H9 (cell line): ENCODE results near the gene LRP1. TPM values are rescaled to one million over a fixed set of nuclear protein-coding genes. Genes with fewer than 3 reads are reported as not detected.

Experiments used
- DNase-seq: peaks from one replicate; pipeline ENCODE4 v3.0.0-alpha.2; 2017
- H2AFZ ChIP-seq: one replicate; pipeline ENCODE4 v1.6.1; 2013; ENCODE audit warnings: mild to moderate bottlenecking, low read length, control low read depth, moderate library complexity
- H2AK5ac ChIP-seq: 2 replicates; pipeline ENCODE4 v1.6.1; 2013; ENCODE audit warnings: low read length, control low read depth, mixed read lengths; ENCODE audit not compliant: insufficient read length
- H2BK120ac ChIP-seq: one replicate; pipeline ENCODE4 v1.6.1; 2013; ENCODE audit warnings: low read depth, mild to moderate bottlenecking, low read length, control low read depth, inconsistent platforms; ENCODE audit not compliant: poor library complexity, severe bottlenecking
- H2BK12ac ChIP-seq: 2 replicates; pipeline ENCODE4 v1.6.1; 2013; ENCODE audit warnings: low read length, control low read depth, mixed read lengths, low read depth; ENCODE audit not compliant: insufficient read length
- H2BK15ac ChIP-seq: 2 replicates; pipeline ENCODE4 v1.6.1; 2013; ENCODE audit warnings: low read depth, low read length, control low read depth
- H2BK20ac ChIP-seq: one replicate; pipeline ENCODE4 v1.6.1; 2013; ENCODE audit warnings: low read depth, mild to moderate bottlenecking, low read length, control low read depth, inconsistent platforms; ENCODE audit not compliant: poor library complexity, severe bottlenecking
- H2BK5ac ChIP-seq: 2 replicates; pipeline ENCODE4 v1.6.1; 2013; ENCODE audit warnings: low read length, control low read depth, mixed read lengths; ENCODE audit not compliant: insufficient read length
- H3K14ac ChIP-seq: 2 replicates; pipeline ENCODE4 v1.6.1; 2013; ENCODE audit warnings: low read length, control low read depth; ENCODE audit not compliant: insufficient read depth
- H3K18ac ChIP-seq: 2 replicates; pipeline ENCODE4 v1.6.1; 2013; ENCODE audit warnings: low read depth, mild to moderate bottlenecking, mixed read lengths, low read length, control low read depth; ENCODE audit not compliant: insufficient read length
- H3K23ac ChIP-seq: 2 replicates; pipeline ENCODE4 v1.6.1; 2013; ENCODE audit warnings: low read length, control low read depth, mixed read lengths, low read depth; ENCODE audit not compliant: insufficient read length
- H3K23me2 ChIP-seq: 2 replicates; pipeline ENCODE4 v1.6.1; 2013; ENCODE audit warnings: low read depth, mild to moderate bottlenecking, mixed read lengths, low read length, control low read depth; ENCODE audit not compliant: insufficient read length, poor library complexity, severe bottlenecking
- H3K27ac ChIP-seq: 2 replicates; pipeline ENCODE4 v1.5.1; 2013; ENCODE audit warnings: low read length, control low read depth, mixed read lengths, low read depth; ENCODE audit not compliant: insufficient read length
- H3K27me3 ChIP-seq: 2 replicates; pipeline ENCODE4 v1.6.1; 2013; ENCODE audit warnings: low read length, control low read depth, inconsistent platforms; ENCODE audit not compliant: insufficient read depth
- H3K4ac ChIP-seq: 2 replicates; pipeline ENCODE4 v1.6.1; 2013; ENCODE audit warnings: low read depth, mild to moderate bottlenecking, control low read depth, inconsistent platforms, low read length, moderate library complexity
- H3K4me1 ChIP-seq: 2 replicates; pipeline ENCODE4 v1.6.1; 2013; ENCODE audit warnings: low read length, control low read depth, inconsistent platforms; ENCODE audit not compliant: insufficient read depth
- H3K4me2 ChIP-seq: 2 replicates; pipeline ENCODE4 v1.6.1; 2013; ENCODE audit warnings: low read length, control low read depth, mixed read lengths; ENCODE audit not compliant: insufficient read length, insufficient read depth
- H3K56ac ChIP-seq: 2 replicates; pipeline ENCODE4 v1.6.1; 2013; ENCODE audit warnings: low read depth, mild to moderate bottlenecking, mixed read lengths, low read length, control low read depth; ENCODE audit not compliant: insufficient read length
- H3K79me1 ChIP-seq: 2 replicates; pipeline ENCODE4 v1.6.1; 2013; ENCODE audit warnings: low read depth, mild to moderate bottlenecking, moderate library complexity, low read length, control low read depth, inconsistent platforms; ENCODE audit not compliant: insufficient read depth, poor library complexity, severe bottlenecking
- H3K79me2 ChIP-seq: 2 replicates; pipeline ENCODE4 v1.6.1; 2013; ENCODE audit warnings: low read length, control low read depth, inconsistent platforms; ENCODE audit not compliant: insufficient read depth
- H3K9ac ChIP-seq: 2 replicates; pipeline ENCODE4 v1.6.1; 2013; ENCODE audit warnings: low read length, control low read depth, mixed read lengths; ENCODE audit not compliant: insufficient read length; ENCODE audit errors: extremely low read depth
- H3K9me3 ChIP-seq: one replicate; pipeline ENCODE4 v1.6.1; 2013; ENCODE audit warnings: low read depth, low read length, inconsistent platforms; ENCODE audit not compliant: control insufficient read depth
- H3T11ph ChIP-seq: one replicate; pipeline ENCODE4 v1.6.1; 2013; ENCODE audit warnings: mild to moderate bottlenecking, low read length, control low read depth, inconsistent platforms
- H4K20me1 ChIP-seq: one replicate; pipeline ENCODE4 v1.6.1; 2013; ENCODE audit not compliant: control insufficient read depth, insufficient read length, insufficient read depth
- H4K5ac ChIP-seq: 2 replicates; pipeline ENCODE4 v1.6.1; 2013; ENCODE audit warnings: low read depth, mild to moderate bottlenecking, mixed read lengths, low read length, control low read depth; ENCODE audit not compliant: insufficient read length
- H4K8ac ChIP-seq: replicated peaks from 2 replicates; pipeline ENCODE4 v1.6.1; 2013; ENCODE audit warnings: low read length, control low read depth, mixed read lengths, low read depth; ENCODE audit not compliant: insufficient read length
- H4K91ac ChIP-seq: 2 replicates; pipeline ENCODE4 v1.6.1; 2013; ENCODE audit warnings: low read depth, mild to moderate bottlenecking, moderate library complexity, mixed read lengths, low read length, control low read depth; ENCODE audit not compliant: insufficient read length
- H3K27ac Mint-ChIP-seq, 3 experiments: 2 replicates in 2 of 3; 3 replicates in 1 of 3; pipeline ENCODE4 v1.8.0; 2020 to 2021; ENCODE audit warnings: mixed read lengths in 3 of 3, mild to moderate bottlenecking in 1 of 3, moderate library complexity in 1 of 3
- H3K27me3 Mint-ChIP-seq: 2 replicates; pipeline ENCODE4 v1.8.0; 2021; ENCODE audit warnings: low read depth, mild to moderate bottlenecking, moderate library complexity, mixed read lengths
- H3K36me3 Mint-ChIP-seq, 3 experiments: 2 replicates in 2 of 3; 3 replicates in 1 of 3; pipeline ENCODE4 v1.8.0; 2020 to 2021; ENCODE audit warnings: low read depth in 3 of 3, mixed read lengths in 3 of 3; ENCODE audit not compliant: insufficient read depth in 1 of 3
- H3K4me1 Mint-ChIP-seq, 2 experiments: 2 replicates each; pipeline ENCODE4 v1.8.0; 2020; ENCODE audit warnings: mixed read lengths in 2 of 2
- H3K4me3 Mint-ChIP-seq, 2 experiments: 2 replicates in 1 of 2; 3 replicates in 1 of 2; pipeline ENCODE4 v1.8.0; 2020 to 2021; ENCODE audit warnings: mild to moderate bottlenecking in 2 of 2, mixed read lengths in 2 of 2, moderate library complexity in 1 of 2
- H3K9me3 Mint-ChIP-seq, 2 experiments: 2 replicates in 1 of 2; 3 replicates in 1 of 2; pipeline ENCODE4 v1.8.0; 2020; ENCODE audit warnings: mild to moderate bottlenecking in 2 of 2, mixed read lengths in 2 of 2, moderate library complexity in 1 of 2
- WGBS: extraction: QIAGEN DNeasy Blood & Tissue Kit; methylation state at CpG from one replicate; pipeline ENCODE4 v1.1.7; 2013; ENCODE audit warnings: missing lambda C conversion rate, low lambda C conversion rate, mixed read lengths; ENCODE audit not compliant: insufficient read length; ENCODE audit errors: extremely low coverage; 5-methylcytosine and 5-hydroxymethylcytosine counted together
- total RNA-seq: library from RNA; stranded (reverse); gene quantifications from 2 replicates; pipeline ENCODE4 v1.2.1, GENCODE V29; 2021
- TF ChIP-seq, protein P1 (sequence below): fragments of 200-600 bp; sonication (generic); conservative IDR thresholded peaks from 3 replicates; pipeline ENCODE4 v1.8.0; 2021; ENCODE audit warnings: antibody characterized with exemption, mild to moderate bottlenecking

Gene LRP1
- total RNA-seq, 1 experiment from 2014 or later, result 115 TPM

DNA sequence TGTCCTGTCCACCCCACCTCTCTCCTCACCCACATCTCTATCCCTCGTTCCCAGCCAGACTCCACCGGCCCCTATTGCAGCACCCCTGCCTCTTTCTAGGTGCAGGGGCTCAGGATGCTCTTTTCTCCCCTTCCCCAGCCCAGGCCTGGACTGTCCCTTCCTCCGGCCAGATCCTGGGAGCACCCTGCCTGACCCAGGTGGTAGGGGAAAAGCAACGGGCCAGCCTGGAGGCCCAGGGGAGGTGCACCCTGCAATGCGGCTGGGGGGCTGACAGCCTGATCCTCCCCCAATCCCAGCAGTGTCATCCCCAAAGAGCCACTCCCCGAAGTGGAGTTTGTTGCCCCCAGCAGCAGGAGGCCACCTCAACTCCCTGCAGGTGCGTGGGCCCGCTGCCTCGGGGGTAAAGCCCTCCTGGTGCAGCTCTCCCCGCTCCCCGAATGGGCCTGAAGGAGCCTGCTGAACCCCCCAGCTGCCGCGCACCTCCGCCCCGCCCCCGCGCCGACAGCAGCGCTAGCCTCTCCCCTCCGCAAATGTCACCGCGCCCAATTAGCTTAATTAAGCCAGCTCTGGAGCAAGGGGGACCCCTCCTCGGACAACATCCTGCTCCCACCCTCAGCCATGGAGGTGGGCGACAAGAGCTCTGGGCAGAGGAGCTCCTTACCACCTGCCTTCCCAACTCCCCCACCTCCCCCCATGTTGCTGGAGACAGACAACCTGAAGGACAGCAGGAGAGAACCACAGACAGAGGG lies 93.1 kb downstream of the LRP1 start:
- Histone ChIP-seq H2BK5ac (no peak overlapping the region), H2AFZ (no peak overlapping the region), H2BK12ac (no peak overlapping the region), H2BK20ac (no peak overlapping the region), H3K27me3 (peaks cover 78% of the 10 kb centered on the region), H3K23me2 (peaks cover 17% of the 10 kb centered on the region), H3K27ac (no peak overlapping the region), H3K79me1 (no peaks in the 10 kb centered on the region), H2BK15ac (no peak overlapping the region), H3K18ac (no peak overlapping the region), H4K20me1 (peaks cover 3% of the 10 kb centered on the region), H3K79me2 (no peaks in the 10 kb centered on the region), H4K5ac (no peak overlapping the region), H3K4me1 (no peaks in the 10 kb centered on the region; the same call in 1 of the 2 replicates), H3K4me2 (peak overlapping the region; percentile 21), H3T11ph (no peak overlapping the region), H3K56ac (no peak overlapping the region), H3K9ac (no peak overlapping the region), H2BK120ac (no peak overlapping the region), H3K23ac (no peak overlapping the region), H3K4ac (no peak overlapping the region), H4K91ac (no peak overlapping the region), H3K9me3 (no peaks in the 10 kb centered on the region), H3K14ac (no peak overlapping the region), H2AK5ac (no peak overlapping the region), H4K8ac (no peak overlapping the region)
- Mint-ChIP-seq H3K27me3 (peaks cover 96% of the 10 kb centered on the region), H3K9me3 (peaks cover 0 to 5% of the 10 kb centered on the region in 2 experiments; a peak in 3 of 5 replicates), H3K4me1 (peaks cover 54 to 68% of the 10 kb centered on the region in 2 experiments), H3K27ac (no peak overlapping the region), H3K4me3 (peak overlapping the region; percentile 16 to 70; a peak in 4 of 5 replicates), H3K36me3 (no peaks in the 10 kb centered on the region; a peak in 2 of 7 replicates)
- WGBS, result no CpG with 5 or more reads among the region's 24 CpGs
- DNase-seq, result no peak
- TF ChIP-seq, protein P1, sequence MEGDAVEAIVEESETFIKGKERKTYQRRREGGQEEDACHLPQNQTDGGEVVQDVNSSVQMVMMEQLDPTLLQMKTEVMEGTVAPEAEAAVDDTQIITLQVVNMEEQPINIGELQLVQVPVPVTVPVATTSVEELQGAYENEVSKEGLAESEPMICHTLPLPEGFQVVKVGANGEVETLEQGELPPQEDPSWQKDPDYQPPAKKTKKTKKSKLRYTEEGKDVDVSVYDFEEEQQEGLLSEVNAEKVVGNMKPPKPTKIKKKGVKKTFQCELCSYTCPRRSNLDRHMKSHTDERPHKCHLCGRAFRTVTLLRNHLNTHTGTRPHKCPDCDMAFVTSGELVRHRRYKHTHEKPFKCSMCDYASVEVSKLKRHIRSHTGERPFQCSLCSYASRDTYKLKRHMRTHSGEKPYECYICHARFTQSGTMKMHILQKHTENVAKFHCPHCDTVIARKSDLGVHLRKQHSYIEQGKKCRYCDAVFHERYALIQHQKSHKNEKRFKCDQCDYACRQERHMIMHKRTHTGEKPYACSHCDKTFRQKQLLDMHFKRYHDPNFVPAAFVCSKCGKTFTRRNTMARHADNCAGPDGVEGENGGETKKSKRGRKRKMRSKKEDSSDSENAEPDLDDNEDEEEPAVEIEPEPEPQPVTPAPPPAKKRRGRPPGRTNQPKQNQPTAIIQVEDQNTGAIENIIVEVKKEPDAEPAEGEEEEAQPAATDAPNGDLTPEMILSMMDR, result no peak
